Measurements from ENCODE around the gene IL26.
"Not testable (repeated sequence)": the region's sequence is repeated elsewhere in the genome, so short reads cannot be mapped to it uniquely, and the experiment has no call there.

GRCh38 chr12:68174761-68175160 is 50.8 kb downstream of the IL26 start:
- not testable (repeated sequence) for TF ChIP-seq CTCF, POLR2AphosphoS5, POLR2A (IDR thresholded peaks at IDR 0.05)
